ENCODE data around the gene ARHGAP10.
"Not testable (repeated sequence)": the region's sequence is repeated elsewhere in the genome, so short reads cannot be mapped to it uniquely, and the experiment has no call there.

Gene ARHGAP10

GRCh38 chr4:148065075-148065474 is 333.2 kb downstream of the ARHGAP10 start:
- no peak for DNase-seq (ENCODE audit: low read depth)

DNA sequence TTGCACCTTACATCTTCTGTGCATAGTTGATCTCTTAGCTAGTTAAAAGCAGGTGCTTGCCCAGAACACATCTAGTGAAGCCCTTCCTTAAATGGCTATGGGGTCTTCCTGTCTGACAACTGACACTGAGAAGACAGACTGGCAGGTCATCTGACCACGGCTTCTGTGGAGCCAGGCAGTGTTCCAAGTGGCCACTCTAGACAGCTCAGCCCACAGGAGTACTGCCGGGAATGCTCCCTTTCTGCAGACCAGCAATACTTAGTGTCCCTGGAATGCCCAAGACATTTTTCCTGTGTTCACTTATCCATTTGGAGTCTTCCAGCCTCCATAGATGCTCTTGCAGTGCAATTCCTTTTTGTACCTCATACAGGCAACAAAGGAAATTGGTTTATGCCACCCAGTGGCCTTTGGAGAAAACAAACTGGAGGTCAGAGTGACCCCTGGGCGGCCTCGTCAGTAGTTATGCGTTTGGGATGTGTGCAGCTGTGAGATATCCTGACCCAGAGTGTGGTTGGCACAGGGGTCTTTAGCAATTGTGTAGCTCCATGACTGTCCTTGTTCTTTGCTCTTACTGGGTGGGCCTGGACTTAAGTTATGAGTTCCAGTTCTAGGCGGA is 335.5 kb downstream of the ARHGAP10 start:
- DNase-seq (ENCODE audit: low read depth), result no peak

DNA sequence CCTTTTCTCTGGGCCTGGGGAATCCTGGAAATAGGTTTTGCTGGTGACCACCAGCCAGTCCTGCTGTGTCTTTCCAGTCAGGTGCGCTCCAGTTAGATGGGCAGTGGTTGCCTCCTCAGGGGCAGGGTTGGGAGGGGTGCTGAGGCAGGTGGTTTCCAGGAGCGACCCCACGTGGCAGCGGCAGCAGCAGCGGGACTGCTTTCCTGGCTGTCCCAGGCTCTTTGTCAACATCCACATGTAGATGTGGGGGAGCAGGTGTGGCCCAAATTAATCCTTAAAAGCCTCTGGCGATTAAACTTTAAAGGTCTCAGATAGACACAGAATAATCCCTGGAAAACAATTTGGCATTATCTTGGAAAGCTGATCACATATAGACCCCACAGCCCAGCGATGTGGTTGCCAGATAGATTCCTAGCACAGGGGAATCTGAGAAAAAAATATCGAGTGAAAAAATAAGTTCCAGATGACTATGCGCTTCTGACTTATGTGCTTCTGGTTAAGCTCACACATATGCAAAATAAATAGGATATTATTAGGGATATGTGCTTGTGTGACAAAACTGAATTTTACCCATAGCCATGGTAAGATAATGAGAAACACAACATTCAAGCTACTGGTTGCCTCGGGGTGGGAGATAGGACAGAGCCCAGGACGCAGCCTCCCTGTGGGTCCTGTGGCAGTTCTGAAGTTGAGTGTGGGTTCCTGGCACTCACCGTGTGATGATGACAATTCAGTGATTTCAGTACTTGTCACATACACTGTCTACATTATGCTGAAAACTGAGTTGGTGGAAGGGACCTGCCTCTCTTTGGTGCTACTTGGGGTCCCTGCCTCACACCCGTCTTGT is 336.4 kb downstream of the ARHGAP10 start:
- no peak for DNase-seq (ENCODE audit: low read depth)

DNA sequence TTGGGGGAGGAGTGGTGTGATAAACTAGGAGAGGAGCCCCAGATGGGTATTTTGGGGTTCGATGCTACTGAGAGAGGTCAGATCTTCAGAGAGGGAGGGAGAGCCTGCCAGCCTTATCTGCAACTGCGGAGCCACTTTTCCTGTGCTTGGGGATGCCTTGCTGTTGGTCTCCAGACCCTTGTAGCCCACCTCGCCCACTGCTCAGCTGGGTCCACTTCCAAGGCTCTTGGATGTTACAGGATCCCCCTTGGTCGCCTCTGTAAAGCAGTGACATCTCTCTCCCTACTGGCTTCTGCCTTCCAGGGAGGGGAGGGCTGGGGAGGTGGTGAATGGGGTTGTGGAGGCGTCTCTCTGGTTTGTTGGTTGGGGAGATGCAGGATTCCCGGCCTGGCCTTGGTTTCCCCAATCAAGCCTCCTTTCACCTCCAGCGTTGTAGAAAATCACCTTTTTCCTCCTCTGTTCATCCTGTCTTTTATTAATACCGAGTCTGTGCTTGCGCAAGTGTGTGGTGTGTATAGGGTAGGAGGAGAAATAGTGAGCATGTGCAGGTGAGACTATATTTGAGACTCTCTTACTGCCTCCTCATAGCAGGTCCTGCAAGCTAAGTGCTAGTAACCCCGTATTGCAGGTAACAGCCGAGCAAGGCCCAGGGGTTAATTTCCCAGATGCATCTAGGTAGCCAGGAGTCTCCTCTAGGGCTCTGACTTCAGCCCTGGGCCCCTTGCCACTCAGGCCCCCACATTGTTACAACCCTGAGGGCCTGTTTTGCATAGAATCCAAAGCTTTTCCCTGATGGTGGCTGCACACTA is 337.4 kb downstream of the ARHGAP10 start:
- no peak for DNase-seq (ENCODE audit: low read depth)

DNA sequence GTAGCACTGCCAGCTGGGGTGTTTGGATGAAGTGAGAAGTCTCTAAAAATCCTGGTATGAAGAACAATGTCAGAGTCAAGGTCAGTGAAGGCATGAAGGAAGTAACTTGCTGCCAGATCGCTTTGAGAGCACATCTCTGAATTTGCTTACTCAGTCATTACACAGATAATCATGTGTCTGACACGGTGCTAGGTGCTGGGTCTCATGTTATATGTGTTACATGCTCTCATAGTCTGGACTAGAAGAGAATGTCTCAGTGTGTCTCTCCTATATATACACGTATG is 337.9 kb downstream of the ARHGAP10 start:
- no peak for DNase-seq (ENCODE audit: low read depth)

DNA sequence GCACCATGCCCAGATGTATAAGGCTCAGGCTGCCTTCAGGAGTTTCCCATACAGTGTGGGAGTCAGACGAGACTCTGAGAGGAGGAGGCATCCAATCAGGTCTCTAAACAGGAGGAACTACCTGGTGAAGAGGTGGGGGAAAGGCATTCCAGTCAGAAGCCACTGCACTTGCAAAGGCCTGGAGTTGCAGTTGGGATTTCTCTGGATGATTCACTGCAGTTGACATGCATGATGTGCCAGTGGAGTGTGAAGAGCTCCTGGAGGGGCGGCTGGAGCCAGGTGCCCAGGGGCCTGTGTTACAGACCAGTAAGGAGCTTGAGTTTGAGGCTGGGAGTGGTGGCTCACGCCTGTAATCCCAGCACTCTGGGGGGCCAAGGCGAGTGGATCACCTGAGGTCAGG is 339.1 kb downstream of the ARHGAP10 start:
- no peak for DNase-seq (ENCODE audit: low read depth)

DNA sequence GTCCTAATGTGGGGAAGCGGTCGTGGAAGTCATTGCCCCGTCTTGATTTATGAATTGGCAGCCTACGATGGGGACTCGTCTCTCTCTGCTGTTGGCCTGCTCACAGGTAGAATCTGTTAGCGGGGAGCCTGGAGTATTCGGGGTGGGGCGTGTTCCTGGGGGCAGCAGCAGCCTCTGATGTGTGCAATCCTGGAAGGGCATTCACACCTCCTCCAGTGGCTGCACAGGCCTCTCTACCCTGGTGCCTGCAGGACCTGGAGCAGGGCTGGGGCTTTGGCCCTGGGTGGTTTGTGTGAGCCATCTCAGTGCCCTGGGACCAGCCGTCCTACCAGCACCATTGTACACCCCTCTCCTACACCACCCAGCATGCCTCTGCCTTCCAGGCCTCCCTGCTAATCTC is 340.9 kb downstream of the ARHGAP10 start:
- no peak for DNase-seq (ENCODE audit: low read depth)

DNA sequence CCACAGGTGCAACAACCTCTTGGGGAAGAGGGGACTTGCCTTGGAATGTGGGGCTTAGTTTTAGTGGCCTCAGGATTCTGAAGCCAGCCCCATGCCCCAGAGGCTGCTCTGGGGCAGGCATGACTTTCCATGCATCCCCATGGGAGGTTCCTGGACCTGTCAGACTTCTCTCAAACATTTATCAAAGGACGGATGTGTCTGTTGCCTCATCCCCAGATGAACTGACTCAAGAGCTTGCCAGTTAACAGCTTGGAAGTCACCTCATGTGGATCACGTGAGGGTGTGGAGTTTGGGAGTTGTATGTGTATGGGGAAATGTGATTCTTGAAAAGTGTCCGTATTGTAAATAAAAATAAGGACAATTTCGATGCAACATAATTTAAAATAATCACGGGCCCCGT is 341.5 kb downstream of the ARHGAP10 start:
- no peak for DNase-seq (ENCODE audit: low read depth)

DNA sequence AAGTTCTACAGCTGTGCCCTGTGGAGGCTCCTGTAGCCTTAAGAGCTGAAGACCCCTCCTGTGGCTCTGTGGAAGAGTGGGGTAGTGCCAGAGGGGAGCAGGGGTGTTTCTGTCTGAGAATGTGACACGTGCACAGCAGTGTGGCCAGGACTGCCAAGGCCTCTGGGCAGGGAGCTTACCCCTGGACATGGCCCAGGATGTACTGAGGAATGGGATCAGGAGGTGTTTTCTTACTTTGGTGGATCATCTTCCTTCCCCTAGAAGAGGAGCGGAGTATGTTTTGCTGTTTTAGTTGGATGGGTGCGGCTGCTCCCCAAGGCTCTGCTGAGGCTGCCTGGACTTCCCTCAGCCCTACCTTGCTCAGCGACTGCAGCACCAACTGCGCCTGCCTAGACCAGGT is 342.6 kb downstream of the ARHGAP10 start:
- DNase-seq (ENCODE audit: low read depth), result no peak

- DNase-seq (ENCODE audit: low read depth), result no peak
These were observed 343.6 kb downstream of the ARHGAP10 start for GRCh38 chr4:148075438-148075837.

DNA sequence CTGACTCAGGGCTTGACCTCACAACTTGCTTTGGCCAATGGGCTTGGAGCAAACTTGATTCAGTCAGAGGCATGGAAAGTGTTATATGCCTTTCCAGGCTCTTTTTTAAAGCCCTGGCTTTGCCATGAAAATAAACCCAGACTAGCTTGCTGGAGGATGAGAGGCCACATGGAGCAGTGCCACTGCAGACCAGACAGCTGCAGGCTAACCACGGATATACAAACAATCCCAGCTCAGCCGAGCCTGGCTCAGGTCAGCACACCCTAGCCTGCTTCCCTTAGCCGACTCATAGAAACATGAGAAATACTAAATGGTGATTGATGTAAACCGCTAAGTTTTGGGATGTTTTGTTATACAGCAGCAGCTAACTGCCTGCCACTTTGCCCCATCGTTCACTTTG is 345.1 kb downstream of the ARHGAP10 start:
- DNase-seq (ENCODE audit: low read depth), result no peak

DNA sequence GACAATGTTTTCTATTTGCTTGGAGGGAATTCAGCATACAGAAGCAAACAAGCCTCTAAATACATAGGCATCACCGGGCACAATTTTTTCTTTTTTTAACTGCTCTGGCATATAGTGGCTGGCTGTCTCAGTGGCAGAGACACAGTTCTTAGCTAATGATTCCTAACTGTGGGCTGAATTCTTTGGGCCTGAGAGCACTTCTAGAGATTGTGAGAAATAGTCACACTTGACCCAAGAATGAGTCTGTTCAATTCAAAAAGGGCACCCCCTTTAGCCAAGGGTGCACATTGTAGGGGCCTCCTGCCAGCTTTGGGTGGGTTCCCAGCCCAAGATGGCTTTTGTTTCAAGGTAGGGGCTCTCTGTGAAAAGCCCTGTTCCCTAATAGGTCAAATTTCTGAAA is 345.7 kb downstream of the ARHGAP10 start:
- DNase-seq (ENCODE audit: low read depth), result no peak

GRCh38 chr4:148078061-148078460 is 346.2 kb downstream of the ARHGAP10 start:
- DNase-seq (ENCODE audit: low read depth), result no peak

GRCh38 chr4:148079961-148080360 is 348.1 kb downstream of the ARHGAP10 start:
- DNase-seq (ENCODE audit: low read depth), result no peak

DNA sequence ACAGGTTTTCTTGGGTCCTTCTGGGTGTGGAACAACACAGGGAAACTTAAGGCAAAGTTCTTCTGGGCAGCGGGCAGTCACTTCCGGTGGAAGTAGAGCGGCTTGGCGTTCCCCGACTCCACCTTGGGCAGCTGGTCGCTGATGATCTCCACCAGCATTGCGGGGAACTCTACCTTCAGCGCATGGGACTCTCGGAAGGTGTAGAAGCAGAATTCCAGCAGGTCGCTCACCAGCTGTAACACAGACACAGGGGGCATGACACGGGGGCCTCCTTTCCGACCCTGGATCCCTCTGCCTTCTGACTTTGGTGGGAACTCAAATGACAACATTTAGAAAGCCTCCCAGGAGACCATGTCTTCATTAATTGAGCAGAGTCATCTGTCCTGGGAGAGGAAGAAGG is 349.4 kb downstream of the ARHGAP10 start:
- DNase-seq (ENCODE audit: low read depth), result no peak

- no peak for DNase-seq (ENCODE audit: low read depth)
These were observed 349.9 kb downstream of the ARHGAP10 start for GRCh38 chr4:148081745-148082144.

DNA sequence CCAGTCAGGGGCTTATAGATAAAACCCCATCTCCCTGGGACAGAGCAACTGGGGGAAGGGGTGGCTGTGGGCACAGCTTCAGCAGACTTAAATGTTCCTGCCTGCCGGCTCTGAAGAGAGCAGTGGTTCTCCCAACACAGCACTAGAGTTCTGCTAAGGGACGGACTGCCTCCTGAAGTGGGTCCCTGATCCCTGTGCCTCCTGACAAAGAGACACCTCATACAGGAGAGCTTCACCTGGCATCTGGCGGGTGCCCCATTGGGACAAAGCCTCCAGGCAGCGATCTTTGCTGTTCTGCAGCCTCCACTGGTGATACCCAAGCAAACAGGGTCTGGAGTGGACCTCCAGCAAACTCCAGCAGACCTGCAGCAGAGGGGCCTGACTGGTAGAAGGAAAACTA is 351.2 kb downstream of the ARHGAP10 start:
- not testable (repeated sequence) for DNase-seq (ENCODE audit: low read depth)

GRCh38 chr4:148089624-148090023 is 357.7 kb downstream of the ARHGAP10 start:
- DNase-seq (ENCODE audit: low read depth), result no peak

GRCh38 chr4:148090029-148090428 is 358.1 kb downstream of the ARHGAP10 start:
- DNase-seq (ENCODE audit: low read depth), result no peak

GRCh38 chr4:148090503-148091476 is 358.9 kb downstream of the ARHGAP10 start:
- DNase-seq (ENCODE audit: low read depth), result no peak

DNA sequence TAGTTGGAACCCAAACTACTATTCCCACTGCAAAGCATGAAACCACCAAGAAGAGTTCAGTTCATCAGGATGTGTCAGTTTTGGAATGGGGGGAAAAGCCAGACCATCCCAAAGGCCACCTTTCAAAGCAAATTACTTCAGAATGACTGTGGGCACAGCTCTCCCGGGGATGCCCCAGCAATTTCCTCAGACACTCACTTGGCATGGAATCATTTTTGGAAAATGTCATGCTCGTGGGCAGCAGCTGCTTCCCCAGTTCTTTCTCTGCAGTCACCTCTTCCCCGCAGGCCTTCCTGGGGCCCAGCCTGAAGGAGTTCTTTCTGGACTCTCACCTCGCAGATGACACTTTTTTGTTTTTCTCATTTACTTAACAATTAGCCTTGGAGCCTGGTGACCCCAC is 360.0 kb downstream of the ARHGAP10 start:
- DNase-seq (ENCODE audit: low read depth), result no peak
